PFSK-1 (cell line): Measurements from ENCODE around the gene TMEM209.

Source experiments
- POLR2AphosphoS5 ChIP-seq: IDR thresholded peaks from 2 replicates; pipeline ENCODE4 v1.6.1; 2012; ENCODE audit warnings: low read depth, mild to moderate bottlenecking, control low read depth, low read length, moderate library complexity
- REST ChIP-seq, 2 experiments: IDR thresholded peaks; 2 replicates each; pipeline versions ENCODE4 v1.6.1 to v1.8.0; 2011 to 2012; ENCODE audit warnings: low read depth in 2 of 2, low read length in 2 of 2, control low read depth in 1 of 2, inconsistent platforms in 1 of 2, mild to moderate bottlenecking in 1 of 2, moderate library complexity in 1 of 2; ENCODE audit not compliant: insufficient read depth in 1 of 2

GRCh38 chr7:130187360-130187759 lies 17.8 kb downstream of the TMEM209 start:
- TF ChIP-seq REST (IDR thresholded peaks at IDR 0.05; ENCODE audit: insufficient read depth in 1 of 2, low read depth in 2 of 2, low read length in 2 of 2), result no peak
- TF ChIP-seq POLR2AphosphoS5, result no peak
